Renal pelvis (tissue), 4 donors: ENCODE results near the gene CCDC73. TPM values are rescaled to one million over a fixed set of nuclear protein-coding genes. Genes with fewer than 3 reads are reported as not detected.
A peak's percentile ranks its signal among the peaks of the same experiment; 100 is the strongest.
"Not testable (repeated sequence)": the region's sequence is repeated elsewhere in the genome, so short reads cannot be mapped to it uniquely, and the experiment has no call there.

ENCODE experiments used
- DNase-seq: peaks from one replicate; pipeline ENCODE4 v3.0.0-alpha.2; 2013
- polyA plus RNA-seq, 3 donors: library from polyadenylated mRNA; unstranded; fragments of 120-200 nt; gene quantifications; one replicate each; pipeline ENCODE4 v1.2.1, GENCODE V29; 2013; ENCODE audit not compliant: insufficient read length in 3 of 3

The CCDC73 gene
- polyA plus RNA-seq, 3 donors, result 0.23 to 0.37 (median 0.30) TPM

GRCh38 chr11:32809313-32809712 is 14.9 kb upstream of the CCDC73 start:
- peak; percentile 71 for DNase-seq

GRCh38 chr11:32796425-32796824 is 2.0 kb upstream of the CCDC73 start:
- DNase-seq, result no peak

- peak; percentile 58 for DNase-seq
These were observed 1.4 kb downstream of the CCDC73 start for GRCh38 chr11:32792948-32793475.

GRCh38 chr11:32792111-32792947 is 2.1 kb downstream of the CCDC73 start:
- peak; percentile 19 for DNase-seq

- DNase-seq, result no peak
These were observed 3.5 kb downstream of the CCDC73 start for GRCh38 chr11:32790916-32791315.

- no peak for DNase-seq
These were observed 7.7 kb downstream of the CCDC73 start for GRCh38 chr11:32786811-32787210.

- DNase-seq, result no peak
These were observed 9.2 kb downstream of the CCDC73 start for GRCh38 chr11:32785262-32785661.

- no peak for DNase-seq
These were observed 12.7 kb downstream of the CCDC73 start for GRCh38 chr11:32781721-32782120.

GRCh38 chr11:32780839-32781238 is 13.6 kb downstream of the CCDC73 start:
- not testable (repeated sequence) for DNase-seq

GRCh38 chr11:32779136-32779535 is 15.3 kb downstream of the CCDC73 start:
- no peak for DNase-seq

GRCh38 chr11:32775908-32776307 is 18.6 kb downstream of the CCDC73 start:
- DNase-seq, result no peak

- no peak for DNase-seq
These were observed 20.4 kb downstream of the CCDC73 start for GRCh38 chr11:32774081-32774480.

GRCh38 chr11:32772731-32773130 is 21.7 kb downstream of the CCDC73 start:
- DNase-seq, result no peak

GRCh38 chr11:32761774-32762173 is 32.7 kb downstream of the CCDC73 start:
- not testable (repeated sequence) for DNase-seq

GRCh38 chr11:32758291-32758690 is 36.2 kb downstream of the CCDC73 start:
- DNase-seq, result no peak

GRCh38 chr11:32753181-32753580 is 41.3 kb downstream of the CCDC73 start:
- not testable (repeated sequence) for DNase-seq

GRCh38 chr11:32752001-32752400 is 42.5 kb downstream of the CCDC73 start:
- DNase-seq, result no peak

GRCh38 chr11:32751381-32751780 is 43.1 kb downstream of the CCDC73 start:
- DNase-seq, result no peak

- DNase-seq, result no peak
These were observed 64.5 kb downstream of the CCDC73 start for GRCh38 chr11:32729976-32730375.

GRCh38 chr11:32723332-32723731 is 71.1 kb downstream of the CCDC73 start:
- no peak for DNase-seq

GRCh38 chr11:32722255-32722654 is 72.2 kb downstream of the CCDC73 start:
- no peak for DNase-seq

GRCh38 chr11:32713496-32713895 is 81.0 kb downstream of the CCDC73 start:
- DNase-seq, result peak; percentile 9

GRCh38 chr11:32708978-32709377 is 85.5 kb downstream of the CCDC73 start:
- not testable (repeated sequence) for DNase-seq
